Suppressor macrophage treated with lipopolysaccharide for 4 hours (primary cell): ENCODE results near the gene SZRD1.
"Not testable (repeated sequence)": the region's sequence is repeated elsewhere in the genome, so short reads cannot be mapped to it uniquely, and the experiment has no call there.

Experiments
- DNase-seq: peaks from one replicate; pipeline ENCODE4 v3.0.0-alpha.2; 2020

The SZRD1 gene

DNA sequence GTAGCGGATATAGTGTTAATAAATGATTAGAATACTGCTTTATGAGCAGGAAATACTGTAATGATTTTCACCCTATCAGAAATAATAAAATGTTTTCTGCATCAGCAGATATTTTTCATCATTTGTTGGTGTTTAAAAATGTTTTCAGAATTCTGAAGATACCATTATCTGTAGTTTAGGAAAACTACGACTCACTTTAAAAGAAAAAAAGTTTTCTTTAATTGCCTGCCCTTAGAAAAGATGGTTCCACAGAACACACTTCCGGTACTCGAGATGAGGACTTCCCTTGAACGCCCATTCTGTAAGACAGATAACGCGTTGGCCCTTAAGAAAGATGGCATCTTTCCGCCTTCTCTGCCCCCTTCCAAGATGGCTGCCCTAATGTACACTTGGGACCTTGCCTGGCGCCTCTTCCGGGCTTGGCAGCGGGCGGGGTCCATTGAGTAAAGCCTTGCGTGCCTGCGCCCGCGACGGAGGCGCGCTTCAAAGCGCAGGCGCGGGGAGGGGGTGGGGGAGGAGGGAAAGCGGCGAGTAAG, at the start of gene SZRD1:
SZRD1 (plus strand) TSS at position 521 of the 536 bp plus-strand sequence. CDS start 16 bp downstream, outside the sequence.
- peak; percentile 99 for DNase-seq

DNA sequence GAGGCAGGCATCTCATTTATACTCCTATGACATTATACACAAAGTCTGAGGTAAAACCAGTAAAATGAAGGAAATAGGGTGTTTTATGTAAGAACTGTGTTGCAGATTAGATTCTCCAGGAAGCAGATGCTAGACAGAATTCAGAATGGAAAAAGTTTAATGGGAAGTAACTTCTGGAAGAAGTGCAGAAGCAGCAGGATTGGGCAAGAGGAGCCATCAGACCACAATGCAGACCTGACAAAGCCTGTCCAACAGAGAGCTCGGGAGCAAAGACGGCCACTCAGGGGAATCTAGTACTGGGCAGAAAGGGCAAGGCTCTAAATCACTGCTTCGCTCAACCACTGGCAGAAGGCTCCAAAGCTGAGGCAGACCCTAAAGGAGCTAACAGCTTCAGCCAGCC, 48.5 kb upstream of the SZRD1 start:
- DNase-seq = peak; percentile 69

- DNase-seq = peak; percentile 37
These were observed 45.7 kb upstream of the SZRD1 start for GRCh38 chr1:16321176-16321867.

GRCh38 chr1:16324456-16324890, 42.6 kb upstream of the SZRD1 start:
- no peak for DNase-seq

- DNase-seq = peak; percentile 11
These were observed 40.1 kb upstream of the SZRD1 start for GRCh38 chr1:16326833-16327404.

GRCh38 chr1:16334655-16335340, 32.2 kb upstream of the SZRD1 start:
- DNase-seq = no peak

GRCh38 chr1:16338961-16339360, 28.1 kb upstream of the SZRD1 start:
- DNase-seq = no peak

- DNase-seq = no peak
These were observed 26.4 kb upstream of the SZRD1 start for GRCh38 chr1:16340673-16341072.

DNA sequence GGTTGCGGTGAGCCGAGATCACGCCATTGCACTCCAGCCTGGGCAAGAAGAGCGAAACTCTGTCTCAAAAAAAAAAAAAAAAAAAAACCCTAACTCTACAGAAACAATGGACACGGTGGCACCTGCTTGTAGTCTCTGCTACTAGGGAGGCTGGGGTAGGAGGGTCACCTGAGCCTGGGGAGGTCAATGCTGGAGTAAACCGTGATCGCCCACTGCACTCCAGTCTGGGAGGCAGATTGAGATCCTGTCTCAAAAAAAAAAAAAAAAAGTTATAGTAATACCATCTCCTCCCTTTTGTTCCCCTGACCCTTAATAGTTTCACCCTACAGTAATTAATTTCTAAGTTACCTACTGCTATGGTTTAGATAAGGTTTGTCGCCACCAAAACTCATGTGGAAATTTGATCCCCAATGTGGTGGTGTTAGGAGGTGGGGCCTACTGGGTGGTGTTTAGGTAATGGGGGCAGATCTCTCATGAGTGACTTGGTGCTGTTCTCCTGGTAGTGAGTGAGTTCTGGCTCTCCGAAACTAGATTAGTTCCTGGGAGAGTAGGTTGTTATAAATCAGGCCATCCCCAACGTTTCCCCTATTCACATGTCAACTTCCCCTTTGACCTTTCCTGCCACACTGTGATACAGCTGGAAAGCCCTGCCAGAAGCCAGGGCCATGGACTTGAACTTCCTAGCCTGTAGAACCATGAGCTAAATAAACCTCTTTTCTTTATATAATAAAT, 24.5 kb upstream of the SZRD1 start:
- peak; percentile 55 for DNase-seq

DNA sequence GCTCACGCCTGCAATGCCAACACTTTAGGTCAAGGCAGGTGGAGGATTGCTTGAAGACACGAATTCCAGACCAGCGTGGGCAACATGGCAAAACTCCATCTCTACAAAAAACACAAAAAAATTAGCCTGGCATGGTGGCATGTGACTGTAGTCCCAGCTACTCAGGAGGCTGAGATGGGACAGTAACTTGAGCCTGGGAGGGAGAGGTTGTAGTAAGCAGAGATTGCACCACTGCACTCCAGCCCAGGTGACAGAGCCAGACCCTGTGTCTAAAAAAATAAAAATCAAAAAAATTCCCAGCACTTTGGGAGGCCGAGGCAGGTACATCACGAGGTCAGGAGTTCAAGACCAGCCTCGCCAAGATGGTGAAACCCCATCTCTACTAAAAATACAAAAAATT, 23.8 kb upstream of the SZRD1 start:
- DNase-seq = not testable (repeated sequence)

DNA sequence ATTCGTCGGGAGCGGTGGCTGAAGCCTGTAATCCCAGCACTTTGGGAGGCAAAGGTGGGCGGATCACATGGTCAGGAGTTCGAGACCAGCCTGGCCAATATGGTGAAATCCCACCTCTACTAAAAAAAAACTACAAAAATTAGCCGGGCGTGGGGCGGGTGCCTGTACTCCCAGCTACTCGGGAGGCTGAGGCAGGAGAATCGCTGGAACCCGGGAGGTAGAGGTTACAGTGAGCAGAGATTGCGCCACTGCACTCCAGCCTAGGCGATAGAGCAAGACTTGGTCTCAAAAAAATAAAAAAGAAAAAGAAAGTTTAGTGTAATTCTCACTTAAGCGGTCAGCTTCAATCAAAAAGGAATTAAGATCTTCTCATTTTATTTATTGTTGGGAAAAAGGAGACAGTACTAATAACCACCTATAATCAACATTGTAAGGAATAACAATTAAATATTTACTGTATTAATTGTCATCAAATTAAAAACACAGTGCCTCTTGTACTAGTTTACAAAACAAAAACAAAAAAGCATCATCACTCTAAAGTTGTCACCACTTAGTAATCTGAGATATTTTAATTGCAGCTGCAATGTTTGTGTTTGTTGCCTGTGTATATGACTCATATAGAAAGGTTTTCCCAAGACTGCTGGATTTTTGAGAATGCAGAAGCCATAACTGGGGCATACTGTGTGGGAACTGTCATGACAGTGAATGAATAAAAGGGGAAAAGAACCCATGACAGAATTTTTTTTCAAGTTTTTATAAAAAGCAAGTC, 18.4 kb upstream of the SZRD1 start:
- DNase-seq = peak; percentile 88

DNA sequence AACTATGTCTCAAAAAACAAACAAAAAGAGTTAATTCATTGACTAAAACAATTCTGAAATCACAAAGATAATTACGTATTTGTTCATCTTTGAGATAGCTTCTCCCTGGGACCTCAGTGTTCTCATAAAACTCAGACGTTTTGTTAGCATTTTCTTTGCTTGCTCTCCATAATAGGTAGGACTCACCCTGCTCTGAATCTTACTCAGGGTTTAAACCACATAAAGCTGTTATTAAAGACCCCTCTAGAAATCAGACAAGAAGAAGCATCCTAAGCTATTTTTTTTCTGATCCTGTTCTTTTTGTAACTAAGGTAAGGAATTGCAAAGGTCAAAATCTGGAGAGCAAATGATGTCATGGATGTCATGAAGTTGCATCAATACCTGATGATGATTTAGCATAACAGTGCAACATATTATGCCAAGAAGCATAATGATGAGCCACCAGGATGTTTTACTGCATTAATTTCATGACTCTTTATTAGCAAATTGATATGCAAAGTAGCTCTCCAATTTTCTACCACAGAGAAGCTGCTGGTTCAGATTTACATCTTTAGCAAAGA, 17.1 kb upstream of the SZRD1 start:
- DNase-seq = peak; percentile 44

DNA sequence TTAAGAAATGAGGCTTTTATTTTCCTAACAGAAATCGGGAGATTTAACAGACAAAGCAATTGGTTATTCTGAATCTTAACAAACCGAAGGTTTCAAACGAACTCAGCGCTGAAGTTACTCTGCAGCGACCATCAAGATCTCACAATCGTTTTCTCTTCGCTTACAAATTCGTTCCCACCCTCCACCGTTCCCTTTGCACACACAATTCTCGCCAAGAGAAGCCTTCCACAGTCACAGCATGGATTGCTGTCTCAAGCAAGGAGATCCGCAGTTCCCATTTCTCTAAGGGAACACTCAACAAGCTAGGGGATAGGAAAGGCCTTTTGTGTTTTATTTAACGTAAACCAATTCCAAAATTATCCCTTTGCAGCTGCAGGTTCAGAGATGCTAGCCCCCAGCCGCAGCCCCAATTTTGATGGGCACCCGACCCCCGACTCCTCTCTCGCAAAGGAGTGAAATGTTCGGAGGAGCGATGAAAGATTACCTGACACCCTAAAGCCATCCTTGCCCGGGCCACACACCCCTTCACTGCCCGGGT, 15.5 kb upstream of the SZRD1 start:
- peak; percentile 40 for DNase-seq

- peak; percentile 98 for DNase-seq
These were observed 14.8 kb upstream of the SZRD1 start, which contains the start of gene FBXO42 for GRCh38 chr1:16351994-16352841. FBXO42 (minus strand) TSS chr1:16352480; CDS start chr1:16315418, 37,062 bp downstream.

GRCh38 chr1:16352842-16353535, 14.1 kb upstream of the SZRD1 start:
- peak; percentile 16 for DNase-seq

DNA sequence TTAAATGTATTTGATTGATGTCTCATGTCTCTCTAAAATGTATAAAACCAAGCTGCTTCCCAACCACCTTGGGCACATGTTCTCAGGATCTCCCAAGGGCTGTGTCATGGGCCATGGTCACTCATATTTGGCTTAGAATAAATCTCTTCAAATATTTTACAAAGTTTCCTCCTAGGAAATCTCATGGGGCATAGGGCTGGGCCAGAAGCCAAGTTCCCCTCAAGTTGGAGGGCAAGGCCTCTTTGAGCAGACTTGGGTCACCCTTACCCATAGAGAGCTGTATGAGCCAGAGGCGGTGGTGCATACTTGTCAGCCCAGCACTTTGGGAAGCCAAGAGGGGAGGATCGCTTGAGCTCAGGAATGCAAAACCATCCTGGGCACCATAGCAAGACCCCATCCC, 12.4 kb upstream of the SZRD1 start:
- DNase-seq = no peak

DNA sequence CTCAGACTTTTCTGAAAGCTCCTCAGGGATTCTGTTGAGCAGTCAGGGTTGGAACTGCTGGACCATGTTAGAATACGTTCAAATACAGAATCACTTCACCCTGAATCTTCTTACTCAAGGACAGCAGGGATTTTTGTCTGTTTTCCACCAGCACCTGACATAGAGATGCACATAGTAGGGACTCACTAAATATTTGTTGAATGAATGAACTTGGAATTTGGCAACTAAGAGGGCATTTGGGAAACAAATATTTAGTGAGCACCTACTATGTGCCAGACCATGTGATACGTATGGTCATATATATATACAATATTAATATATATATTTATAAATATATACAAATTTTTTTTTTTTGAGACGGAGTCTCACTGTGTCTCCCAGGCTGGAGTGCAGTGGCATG, 10.2 kb upstream of the SZRD1 start:
- DNase-seq = no peak

DNA sequence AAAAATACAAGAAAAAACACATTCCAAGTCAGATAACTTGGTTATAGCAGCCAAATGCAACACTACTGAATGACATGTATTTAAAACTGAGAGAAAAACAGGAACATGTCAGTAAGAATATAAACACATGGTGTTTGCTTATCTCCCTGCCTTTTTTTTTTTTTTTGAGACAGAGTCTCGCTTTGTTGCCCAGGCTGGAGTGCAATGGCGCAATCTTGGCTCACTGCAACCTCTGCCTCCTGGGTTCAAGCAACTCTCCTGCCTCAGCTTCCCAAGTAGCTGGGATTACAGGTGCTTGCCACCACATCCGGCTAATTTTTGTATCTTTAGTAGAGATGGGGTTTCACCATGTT, 1.9 kb upstream of the SZRD1 start:
- DNase-seq = peak; percentile 13

DNA sequence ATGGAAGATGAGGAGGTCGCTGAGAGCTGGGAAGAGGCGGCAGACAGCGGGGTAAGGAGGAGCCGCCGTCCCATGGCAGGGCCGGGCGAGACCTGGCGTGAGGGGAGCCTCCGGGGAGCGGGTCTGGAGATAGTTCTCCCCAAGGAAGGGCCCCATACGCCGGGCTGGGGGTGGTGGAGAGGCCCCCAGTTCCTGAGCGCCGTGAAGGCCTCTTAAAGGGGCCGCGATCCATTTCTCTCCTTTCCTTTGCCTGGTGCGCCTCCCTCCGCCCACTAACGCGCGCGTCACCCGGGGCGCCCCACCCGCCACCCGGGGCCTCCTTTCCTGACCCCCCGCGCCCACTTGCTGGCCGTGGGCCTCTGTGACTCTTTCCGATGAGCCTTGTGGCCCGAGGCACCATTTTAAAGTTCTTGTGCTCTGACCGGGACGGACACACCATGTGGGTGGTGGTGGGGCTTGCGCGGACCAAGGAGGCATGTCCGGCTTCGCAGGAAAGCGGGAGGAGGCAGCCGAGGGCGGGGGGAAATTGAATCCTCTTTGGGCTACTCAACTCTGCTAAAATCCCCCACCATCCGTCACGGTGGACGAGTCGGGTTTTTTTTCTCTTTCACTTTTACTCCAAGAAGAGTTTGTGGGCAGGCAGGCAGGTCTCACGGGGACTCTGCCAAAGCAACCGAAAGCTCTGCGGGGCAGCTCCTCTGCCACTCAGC, 371 bp downstream of the SZRD1 start:
- DNase-seq = peak; percentile 96
